NCI-H1417 (cell line): ENCODE measurements around the gene RNF11.

Source experiments
- DNase-seq, 3 experiments: peaks; one replicate each; lab custom pipeline; 2025; lab: John Stamatoyannopoulos, UW

RNF11 gene

DNA sequence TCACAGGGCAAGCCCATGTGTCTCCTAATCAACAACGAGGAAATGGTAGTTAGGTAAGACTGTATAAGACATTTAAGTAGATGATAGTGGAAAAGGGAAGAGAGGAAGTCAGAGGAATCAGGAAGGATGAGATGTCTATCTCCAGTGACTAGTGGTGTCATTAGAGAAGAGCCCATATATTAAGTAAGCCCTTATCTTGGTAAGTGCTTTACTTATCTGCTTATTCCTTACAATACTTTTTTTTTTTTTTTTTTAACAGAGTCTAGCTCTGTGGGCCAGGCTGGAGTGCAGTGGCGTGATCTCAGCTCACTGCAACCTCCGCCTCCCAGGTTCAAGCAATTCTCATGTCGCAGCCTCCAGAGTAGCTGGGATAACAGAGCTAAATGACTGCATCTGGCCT, 29.5 kb downstream of the RNF11 start:
- DNase-seq, result no peak

DNA sequence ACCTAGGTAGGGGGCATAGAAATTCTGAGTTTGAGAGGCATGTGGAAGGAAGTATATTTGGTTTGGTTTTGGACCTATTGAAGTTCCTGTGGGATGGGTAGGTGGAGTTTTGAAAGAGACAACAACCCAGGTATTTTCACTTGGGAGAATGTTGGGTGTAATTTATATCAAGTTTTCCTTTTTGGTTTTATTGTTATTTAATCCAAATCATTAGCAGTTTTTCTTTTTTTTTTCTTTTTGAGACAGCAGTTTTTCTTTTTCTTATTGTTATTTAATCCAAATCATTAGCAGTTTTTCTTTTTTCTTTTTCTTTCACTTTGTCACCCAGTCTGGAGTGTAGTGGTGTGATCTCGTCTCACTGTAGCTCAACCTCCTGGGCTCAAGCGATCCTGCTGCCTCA, 30.1 kb downstream of the RNF11 start:
- DNase-seq, result no peak

DNA sequence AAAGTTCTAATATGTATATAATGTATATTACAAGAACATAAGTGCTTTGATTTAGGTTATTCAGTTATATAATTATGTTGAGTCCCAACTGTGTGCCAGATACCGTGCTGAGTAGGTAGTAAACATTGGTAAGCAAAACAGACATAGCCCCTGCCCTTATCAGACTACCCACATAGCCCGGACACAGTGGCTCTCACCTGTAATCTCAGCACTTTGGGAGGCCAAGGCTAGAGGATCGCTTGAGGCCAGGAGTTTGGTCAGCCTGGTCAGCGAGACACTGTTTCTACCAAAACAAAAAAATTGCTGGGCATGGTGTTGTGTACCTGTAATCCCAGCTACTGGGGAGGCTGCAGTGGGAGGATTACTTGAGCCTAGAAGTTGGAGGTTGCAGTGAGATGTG, 30.7 kb downstream of the RNF11 start:
- DNase-seq, result no peak

DNA sequence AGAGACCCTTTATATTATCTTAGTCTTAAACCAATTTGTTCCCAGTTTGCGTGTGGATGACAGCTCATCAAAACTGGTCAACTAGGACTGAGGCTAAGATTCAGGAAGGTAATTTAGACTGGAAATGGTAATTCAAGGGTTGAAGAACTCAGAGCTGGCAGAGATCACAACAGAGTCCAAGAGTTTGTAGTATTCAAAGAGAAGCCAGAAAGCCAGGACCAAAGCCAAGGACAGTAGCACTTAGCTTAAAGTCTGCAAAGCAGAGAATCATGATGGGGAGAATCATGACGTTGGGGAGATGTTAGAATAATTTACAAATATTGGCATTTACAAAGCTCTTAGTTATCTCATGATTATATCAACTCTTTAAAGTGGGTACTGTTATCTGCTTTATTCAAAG, 32.6 kb downstream of the RNF11 start:
- DNase-seq, result no peak

DNA sequence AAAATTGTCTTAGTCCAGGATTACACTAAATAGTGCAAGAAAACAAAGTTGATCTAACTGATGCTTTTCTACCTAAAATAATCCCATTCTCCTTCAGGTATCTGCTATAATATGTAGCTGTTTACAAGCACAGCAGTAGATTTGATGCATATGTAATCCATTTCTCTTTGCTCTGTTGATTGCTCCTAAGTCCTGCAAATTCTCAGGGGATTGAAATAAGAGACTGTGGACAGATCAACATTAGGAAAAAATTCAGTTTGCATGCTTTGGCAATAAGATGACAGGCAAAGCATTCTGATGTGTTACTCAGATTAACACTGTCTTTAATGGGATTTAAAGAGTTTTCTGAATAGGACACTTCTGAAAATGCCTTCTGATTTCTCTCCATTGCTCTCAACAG, 34.7 kb downstream of the RNF11 start:
- peak in 1 of 3 experiments; percentile 8 for DNase-seq

DNA sequence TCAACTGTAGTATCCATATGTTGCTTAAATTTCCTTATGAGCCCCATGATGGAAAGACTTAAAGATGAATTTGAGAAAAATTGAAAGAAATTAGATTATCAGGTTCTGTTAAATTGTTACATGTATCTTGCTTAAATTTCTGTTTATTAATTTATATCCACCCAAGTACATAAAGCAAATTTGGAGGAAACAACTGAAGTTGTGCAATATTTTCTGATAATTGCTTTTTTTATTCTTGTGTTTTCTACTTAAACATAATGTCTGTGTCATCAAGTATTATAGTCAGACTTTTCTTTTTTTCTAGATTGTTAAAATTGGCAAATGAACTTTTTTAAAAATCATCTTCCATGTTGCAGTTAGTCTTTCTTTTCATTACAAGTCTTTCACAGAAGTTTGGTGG, 36.8 kb downstream of the RNF11 start:
- no peak for DNase-seq

GRCh38 chr1:51274676-51275075, 38.6 kb downstream of the RNF11 start:
- DNase-seq, result no peak

GRCh38 chr1:51276286-51276685, 40.2 kb downstream of the RNF11 start:
- DNase-seq, result peak in 1 of 3 experiments; percentile 46

GRCh38 chr1:51280321-51280978, 44.4 kb downstream of the RNF11 start:
- DNase-seq, result no peak

DNA sequence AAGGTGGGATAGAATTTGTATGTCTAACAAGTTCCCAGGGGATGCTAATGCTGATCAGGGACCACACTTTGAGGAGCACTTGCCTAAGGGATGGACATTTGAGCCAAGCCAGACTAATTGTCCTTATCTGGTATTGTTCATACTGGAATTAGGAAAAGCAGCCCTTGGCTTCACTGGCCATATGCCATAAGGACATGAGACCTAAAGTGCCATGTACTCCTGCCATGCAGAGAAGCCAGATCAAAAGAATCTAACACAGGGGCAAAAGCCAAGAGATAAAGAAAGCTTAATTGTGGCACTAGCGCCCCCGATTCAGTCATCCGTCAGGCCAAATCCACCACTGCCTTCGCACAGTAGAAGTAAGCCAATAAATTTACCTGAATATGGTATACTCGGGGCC, 45.7 kb downstream of the RNF11 start:
- DNase-seq, result no peak

DNA sequence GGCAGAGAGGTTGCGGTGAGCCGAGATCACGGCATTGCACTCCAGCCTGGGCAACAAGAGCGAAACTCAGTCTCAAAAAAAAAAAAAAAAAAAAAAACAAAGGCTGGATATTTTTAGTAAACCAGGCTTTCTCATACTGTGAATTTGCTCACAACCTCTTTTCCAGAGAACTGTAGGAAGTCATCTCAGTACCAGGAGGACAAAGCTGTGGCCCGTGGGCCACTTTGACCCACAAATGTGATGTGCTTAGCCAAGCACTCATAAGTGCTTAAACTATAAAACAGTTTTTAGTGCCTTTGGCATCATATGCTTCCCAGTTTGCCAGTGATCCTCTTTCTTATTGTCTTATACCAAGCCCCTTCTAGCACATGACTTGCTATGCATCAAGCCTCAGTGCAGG, 46.5 kb downstream of the RNF11 start:
- DNase-seq, result no peak

DNA sequence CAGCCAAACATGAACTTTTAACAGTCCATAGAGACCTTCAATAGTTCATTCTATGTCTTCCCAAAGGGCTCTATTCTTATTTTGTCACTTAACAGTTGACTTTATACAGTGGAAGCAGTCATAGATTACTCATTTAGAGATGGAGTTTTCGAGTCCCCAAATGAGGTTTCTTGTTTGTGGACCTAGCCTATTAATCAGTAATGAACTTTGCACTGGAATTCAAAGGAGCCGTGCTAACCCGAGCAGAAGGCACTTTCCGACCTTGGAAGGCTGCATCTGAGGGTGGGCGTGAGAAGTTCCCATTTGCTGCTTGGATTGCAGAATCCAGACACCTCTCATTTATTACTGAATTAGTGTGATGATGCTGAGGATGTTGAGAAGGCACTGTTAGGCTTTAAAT, 47.9 kb downstream of the RNF11 start:
- DNase-seq, result no peak

GRCh38 chr1:51284487-51284954, 48.4 kb downstream of the RNF11 start:
- peak in 2 of 3 experiments; percentile 14 to 90 for DNase-seq

DNA sequence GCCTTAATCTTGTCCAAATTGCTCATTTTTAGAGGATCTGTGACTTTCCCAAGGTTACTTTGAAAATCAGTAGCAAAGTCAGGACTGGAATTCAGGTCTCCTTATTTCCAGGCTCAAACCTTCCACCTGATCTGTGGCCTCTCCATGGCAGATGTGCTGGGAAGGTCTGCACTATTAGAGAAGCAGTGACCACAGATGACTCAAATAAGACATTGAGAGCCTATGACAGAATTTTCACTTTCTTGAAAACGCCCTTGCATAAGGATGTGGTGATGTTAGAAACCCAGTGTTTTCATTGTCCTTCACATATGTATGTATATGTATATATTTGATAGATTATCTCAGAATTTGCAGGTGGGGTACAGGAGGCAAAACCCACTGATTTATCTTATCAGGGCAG, 49.0 kb downstream of the RNF11 start:
- DNase-seq, result no peak

DNA sequence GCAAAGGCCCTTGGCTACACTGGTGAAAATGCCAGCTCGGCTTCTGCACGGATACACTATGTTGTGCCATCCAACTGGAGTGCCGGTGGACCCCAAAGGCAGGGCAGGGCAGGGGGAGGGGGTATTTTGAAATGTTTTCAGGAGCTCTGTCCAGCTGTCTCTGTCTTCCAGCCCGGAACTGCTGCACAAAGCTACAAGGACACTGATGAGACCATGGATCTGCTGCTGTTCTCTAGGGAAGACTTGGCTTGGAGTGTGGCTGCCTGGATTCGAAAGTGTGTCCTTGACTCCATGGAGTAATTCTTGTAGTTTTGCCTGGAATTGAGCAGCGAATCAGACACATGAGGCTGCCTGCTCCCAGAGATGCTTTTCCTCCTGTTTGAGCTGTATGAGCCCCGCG, 51.9 kb downstream of the RNF11 start:
- no peak for DNase-seq

DNA sequence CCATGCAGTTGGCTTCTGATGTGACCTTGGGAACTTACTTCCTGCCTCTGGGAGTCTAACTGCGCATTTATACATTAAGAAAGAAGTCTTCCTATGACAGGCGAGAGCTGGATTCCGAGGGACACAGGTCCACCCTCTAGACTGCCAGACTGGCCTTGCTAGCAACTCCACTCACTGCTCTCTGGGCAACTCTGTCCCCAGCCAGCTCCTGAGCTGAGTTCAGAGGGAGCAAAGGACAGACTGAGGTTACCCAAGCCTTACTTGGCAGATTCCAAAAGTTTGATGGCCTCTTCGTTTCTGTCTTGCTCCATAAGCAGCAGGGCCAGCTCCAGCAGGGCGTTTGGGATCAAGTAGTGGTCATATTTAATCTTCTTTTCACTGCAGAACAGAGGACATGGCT, 52.5 kb downstream of the RNF11 start:
- no peak for DNase-seq

- DNase-seq, result no peak
These were observed 53.8 kb downstream of the RNF11 start for GRCh38 chr1:51289676-51290488.

GRCh38 chr1:51290489-51290847, 54.4 kb downstream of the RNF11 start:
- no peak for DNase-seq

GRCh38 chr1:51293898-51294515, 57.9 kb downstream of the RNF11 start:
- no peak for DNase-seq

DNA sequence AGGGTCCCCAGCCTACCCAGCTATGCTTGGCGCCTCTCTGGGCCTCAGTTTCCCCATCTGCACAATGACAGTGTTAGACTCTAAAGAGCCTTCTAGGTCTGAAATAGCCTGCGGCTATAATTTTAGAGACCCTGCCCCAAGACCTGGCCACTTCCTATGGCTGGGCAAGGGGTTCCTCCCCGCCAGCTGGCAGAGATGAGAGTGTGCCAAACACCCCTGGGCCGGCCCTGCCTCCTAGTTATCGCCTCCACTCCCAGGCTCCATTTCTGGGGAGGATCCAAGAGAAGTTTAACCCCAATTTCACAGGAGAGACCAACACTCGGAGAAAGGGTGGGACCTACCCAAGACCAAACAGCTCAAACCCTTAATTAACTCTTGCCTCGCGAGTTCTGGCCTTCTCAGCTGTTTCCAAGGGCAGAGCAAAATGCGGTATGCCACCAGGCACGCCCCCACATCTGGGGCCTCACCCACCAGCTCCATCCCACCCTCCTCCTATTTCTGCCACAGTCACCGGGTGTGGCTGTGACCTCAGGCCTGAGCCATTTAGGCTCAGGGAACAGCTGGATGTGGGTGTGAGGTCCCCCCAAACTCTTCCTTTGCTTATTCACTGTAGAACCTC, 58.6 kb downstream of the RNF11 start:
- DNase-seq, result no peak

- no peak for DNase-seq
These were observed 59.9 kb downstream of the RNF11 start for GRCh38 chr1:51295926-51296325.
